WTC11 (cell line): Measurements from ENCODE around the gene GRAMD1B. TPM values are rescaled to one million over a fixed set of nuclear protein-coding genes. Genes with fewer than 3 reads are reported as not detected.

Source experiments
- ATAC-seq: fragments of 200-7000 bp; cut with Tn5 transposase; 2 replicates; pipeline ENCODE4 v1.10.0; 2021; ENCODE audit warnings: mild to moderate bottlenecking, moderate library complexity
- CTCF ChIA-PET: fragments of 300-600 bp; sonication (Branson Sonifier 250); formaldehyde crosslinking; loops from one replicate; lab custom pipeline; 2021; ENCODE audit warnings: antibody characterized with exemption; lab: Charles Lee
- POLR2A ChIA-PET: fragments of 350-600 bp; sonication (Branson Sonifier 250); formaldehyde crosslinking; loops from one replicate; lab custom pipeline; 2021; ENCODE audit warnings: antibody characterized with exemption; lab: Charles Lee
- DNase-seq: peaks from one replicate; pipeline ENCODE4 v3.0.0; 2021; ENCODE audit warnings: low spot score
- H3K27ac Mint-ChIP-seq: 2 replicates; pipeline ENCODE4 v1.8.0; 2021; ENCODE audit warnings: mixed read lengths
- H3K27me3 Mint-ChIP-seq: 2 replicates; pipeline ENCODE4 v1.8.0; 2021; ENCODE audit warnings: low read depth, mild to moderate bottlenecking, moderate library complexity, mixed read lengths
- H3K36me3 Mint-ChIP-seq: 2 replicates; pipeline ENCODE4 v1.8.0; 2021; ENCODE audit warnings: mixed read lengths
- H3K4me1 Mint-ChIP-seq: 2 replicates; pipeline ENCODE4 v1.8.0; 2022; ENCODE audit warnings: mixed read lengths
- H3K4me3 Mint-ChIP-seq: 2 replicates; pipeline ENCODE4 v1.8.0; 2021; ENCODE audit warnings: mild to moderate bottlenecking, moderate library complexity, mixed read lengths
- H3K9me3 Mint-ChIP-seq: 2 replicates; pipeline ENCODE4 v1.8.0; 2021; ENCODE audit warnings: mixed read lengths
- CBFB ChIP-seq: sonication (generic); formaldehyde crosslinking; IDR thresholded peaks from 2 replicates; pipeline ENCODE4 v1.8.1; 2022; ENCODE audit warnings: mild to moderate bottlenecking, low read depth, missing genetic modification reagents
- CREM ChIP-seq: sonication (generic); formaldehyde crosslinking; IDR thresholded peaks from 2 replicates; pipeline ENCODE4 v1.8.1; 2022; ENCODE audit warnings: mild to moderate bottlenecking, missing genetic modification reagents, moderate library complexity
- ELF4 ChIP-seq: sonication (generic); formaldehyde crosslinking; IDR thresholded peaks from 2 replicates; pipeline ENCODE4 v1.8.1; 2022; ENCODE audit warnings: low read depth, mild to moderate bottlenecking, moderate library complexity, missing genetic modification reagents
- EMX1 ChIP-seq: fragments of 250-450 bp; sonication (Bioruptor Pico); IDR thresholded peaks from 2 replicates; pipeline ENCODE4 v1.8.0; 2021; ENCODE audit warnings: mild to moderate bottlenecking
- JAZF1 ChIP-seq: fragments of 250-450 bp; sonication (Bioruptor Pico); IDR thresholded peaks from 2 replicates; pipeline ENCODE4 v1.9.0; 2021; ENCODE audit warnings: moderate library complexity, mild to moderate bottlenecking, inconsistent platforms
- RELA ChIP-seq: sonication (generic); formaldehyde crosslinking; IDR thresholded peaks from 2 replicates; pipeline ENCODE4 v1.8.1; 2022; ENCODE audit warnings: missing genetic modification reagents, mild to moderate bottlenecking, borderline replicate concordance
- SMAD3 ChIP-seq: sonication (generic); formaldehyde crosslinking; IDR thresholded peaks from 2 replicates; pipeline ENCODE4 v1.8.0; 2022; ENCODE audit warnings: missing genetic modification reagents, mild to moderate bottlenecking, borderline replicate concordance
- ZNF121 ChIP-seq: sonication (generic); formaldehyde crosslinking; IDR thresholded peaks from 2 replicates; pipeline ENCODE4 v1.8.0; 2023; ENCODE audit warnings: missing genetic modification reagents
- ZNF138 ChIP-seq: sonication (generic); formaldehyde crosslinking; conservative IDR thresholded peaks from 2 replicates; pipeline ENCODE4 v1.8.1; 2022; ENCODE audit warnings: mild to moderate bottlenecking, moderate library complexity, missing genetic modification reagents
- ZNF219 ChIP-seq: sonication (generic); formaldehyde crosslinking; IDR thresholded peaks from 2 replicates; pipeline ENCODE4 v1.8.0; 2023; ENCODE audit warnings: missing genetic modification reagents, mild to moderate bottlenecking, borderline replicate concordance
- ZNF263 ChIP-seq: sonication (generic); formaldehyde crosslinking; IDR thresholded peaks from 2 replicates; pipeline ENCODE4 v1.8.1; 2022; ENCODE audit warnings: low read depth, mild to moderate bottlenecking, moderate library complexity, missing genetic modification reagents
- ZNF416 ChIP-seq: fragments of 250-450 bp; sonication (Bioruptor Pico); IDR thresholded peaks from 2 replicates; pipeline ENCODE4 v1.9.0; 2021; ENCODE audit warnings: mild to moderate bottlenecking, inconsistent platforms
- total RNA-seq: library from RNA; stranded (reverse); gene quantifications from 3 replicates; pipeline ENCODE4 v1.2.3, GENCODE V29; 2021
- TF ChIP-seq, protein P1 (sequence below): sonication (generic); formaldehyde crosslinking; IDR thresholded peaks from 2 replicates; pipeline ENCODE4 v1.8.0; 2023; ENCODE audit warnings: missing genetic modification reagents, mild to moderate bottlenecking, borderline replicate concordance
- TF ChIP-seq, protein P2 (sequence below): sonication (generic); formaldehyde crosslinking; IDR thresholded peaks from 2 replicates; pipeline ENCODE4 v1.8.1; 2022; ENCODE audit warnings: mild to moderate bottlenecking, missing genetic modification reagents, moderate library complexity, borderline replicate concordance
- TF ChIP-seq, protein P3 (sequence below): sonication (generic); formaldehyde crosslinking; IDR thresholded peaks from 2 replicates; pipeline ENCODE4 v1.8.0; 2023; ENCODE audit warnings: missing genetic modification reagents

Gene GRAMD1B
- total RNA-seq, 1 experiment from 2014 or later: 31.5 TPM

DNA sequence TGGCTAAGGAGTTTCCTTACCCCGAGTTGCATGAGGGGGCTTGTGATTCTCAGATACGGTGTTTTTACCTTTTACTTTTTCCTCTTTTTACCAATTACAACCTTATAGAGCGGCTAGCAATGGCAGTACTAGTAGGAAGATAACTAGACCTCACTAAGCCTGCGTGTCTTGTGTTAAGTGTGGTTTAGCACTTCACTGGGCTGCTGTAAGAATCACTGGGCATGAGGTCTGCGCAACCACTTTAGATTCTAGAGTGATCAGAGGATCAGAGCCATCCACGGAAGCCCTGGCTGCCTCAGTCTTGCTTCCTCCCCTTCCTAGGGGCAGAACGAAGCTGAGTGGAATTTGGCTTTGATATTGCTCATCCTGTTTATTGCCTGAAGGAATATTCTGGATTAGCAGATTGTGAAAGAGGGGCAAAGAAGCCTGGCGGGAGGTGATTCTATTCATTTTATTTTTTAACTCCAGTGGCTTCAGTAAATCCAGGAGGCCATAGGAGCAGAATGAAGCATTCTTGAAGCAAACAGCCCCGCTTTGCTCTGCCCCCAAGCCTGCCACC is 88.5 kb downstream of the GRAMD1B start:
- H3K4me3 Mint-ChIP-seq: no peak overlapping the region
- CTCF ChIA-PET: interaction anchor here (1.0 to 3.7 kb wide), 7 partner anchors 8 to 111 kb away, joined by 5 to 27 read pairs (median 13); no protein-coding TSS in a partner anchor
- H3K4me1 Mint-ChIP-seq: peaks cover 42% of the 10 kb centered on the region
- POLR2A ChIA-PET: no interaction called here
- ATAC-seq: peak; percentile 15
- H3K36me3 Mint-ChIP-seq: no peaks in the 10 kb centered on the region
- TF ChIP-seq CBFB (CRISPR knock-in tag): no peak
- TF ChIP-seq, protein P1, sequence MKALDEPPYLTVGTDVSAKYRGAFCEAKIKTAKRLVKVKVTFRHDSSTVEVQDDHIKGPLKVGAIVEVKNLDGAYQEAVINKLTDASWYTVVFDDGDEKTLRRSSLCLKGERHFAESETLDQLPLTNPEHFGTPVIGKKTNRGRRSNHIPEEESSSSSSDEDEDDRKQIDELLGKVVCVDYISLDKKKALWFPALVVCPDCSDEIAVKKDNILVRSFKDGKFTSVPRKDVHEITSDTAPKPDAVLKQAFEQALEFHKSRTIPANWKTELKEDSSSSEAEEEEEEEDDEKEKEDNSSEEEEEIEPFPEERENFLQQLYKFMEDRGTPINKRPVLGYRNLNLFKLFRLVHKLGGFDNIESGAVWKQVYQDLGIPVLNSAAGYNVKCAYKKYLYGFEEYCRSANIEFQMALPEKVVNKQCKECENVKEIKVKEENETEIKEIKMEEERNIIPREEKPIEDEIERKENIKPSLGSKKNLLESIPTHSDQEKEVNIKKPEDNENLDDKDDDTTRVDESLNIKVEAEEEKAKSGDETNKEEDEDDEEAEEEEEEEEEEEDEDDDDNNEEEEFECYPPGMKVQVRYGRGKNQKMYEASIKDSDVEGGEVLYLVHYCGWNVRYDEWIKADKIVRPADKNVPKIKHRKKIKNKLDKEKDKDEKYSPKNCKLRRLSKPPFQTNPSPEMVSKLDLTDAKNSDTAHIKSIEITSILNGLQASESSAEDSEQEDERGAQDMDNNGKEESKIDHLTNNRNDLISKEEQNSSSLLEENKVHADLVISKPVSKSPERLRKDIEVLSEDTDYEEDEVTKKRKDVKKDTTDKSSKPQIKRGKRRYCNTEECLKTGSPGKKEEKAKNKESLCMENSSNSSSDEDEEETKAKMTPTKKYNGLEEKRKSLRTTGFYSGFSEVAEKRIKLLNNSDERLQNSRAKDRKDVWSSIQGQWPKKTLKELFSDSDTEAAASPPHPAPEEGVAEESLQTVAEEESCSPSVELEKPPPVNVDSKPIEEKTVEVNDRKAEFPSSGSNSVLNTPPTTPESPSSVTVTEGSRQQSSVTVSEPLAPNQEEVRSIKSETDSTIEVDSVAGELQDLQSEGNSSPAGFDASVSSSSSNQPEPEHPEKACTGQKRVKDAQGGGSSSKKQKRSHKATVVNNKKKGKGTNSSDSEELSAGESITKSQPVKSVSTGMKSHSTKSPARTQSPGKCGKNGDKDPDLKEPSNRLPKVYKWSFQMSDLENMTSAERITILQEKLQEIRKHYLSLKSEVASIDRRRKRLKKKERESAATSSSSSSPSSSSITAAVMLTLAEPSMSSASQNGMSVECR (CRISPR knock-in tag): no peak
- TF ChIP-seq SMAD3 (CRISPR knock-in tag): no peak
- TF ChIP-seq JAZF1 (CRISPR knock-in tag): no peak
- no peak for TF ChIP-seq ZNF416 (CRISPR knock-in tag)
- no peak for TF ChIP-seq ELF4 (CRISPR knock-in tag)
- TF ChIP-seq, protein P2, sequence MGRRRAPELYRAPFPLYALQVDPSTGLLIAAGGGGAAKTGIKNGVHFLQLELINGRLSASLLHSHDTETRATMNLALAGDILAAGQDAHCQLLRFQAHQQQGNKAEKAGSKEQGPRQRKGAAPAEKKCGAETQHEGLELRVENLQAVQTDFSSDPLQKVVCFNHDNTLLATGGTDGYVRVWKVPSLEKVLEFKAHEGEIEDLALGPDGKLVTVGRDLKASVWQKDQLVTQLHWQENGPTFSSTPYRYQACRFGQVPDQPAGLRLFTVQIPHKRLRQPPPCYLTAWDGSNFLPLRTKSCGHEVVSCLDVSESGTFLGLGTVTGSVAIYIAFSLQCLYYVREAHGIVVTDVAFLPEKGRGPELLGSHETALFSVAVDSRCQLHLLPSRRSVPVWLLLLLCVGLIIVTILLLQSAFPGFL: no peak
- no peak for TF ChIP-seq CREM (CRISPR knock-in tag)
- TF ChIP-seq EMX1 (CRISPR knock-in tag): no peak
- no peak for TF ChIP-seq ZNF138 (CRISPR knock-in tag)
- no peak for TF ChIP-seq ZNF219 (CRISPR knock-in tag)
- no peak for TF ChIP-seq RELA (CRISPR knock-in tag)
- H3K9me3 Mint-ChIP-seq: no peaks in the 10 kb centered on the region
- no peak for DNase-seq
- no peaks in the 10 kb centered on the region for H3K27me3 Mint-ChIP-seq
- peak overlapping the region; percentile 71 for H3K27ac Mint-ChIP-seq

DNA sequence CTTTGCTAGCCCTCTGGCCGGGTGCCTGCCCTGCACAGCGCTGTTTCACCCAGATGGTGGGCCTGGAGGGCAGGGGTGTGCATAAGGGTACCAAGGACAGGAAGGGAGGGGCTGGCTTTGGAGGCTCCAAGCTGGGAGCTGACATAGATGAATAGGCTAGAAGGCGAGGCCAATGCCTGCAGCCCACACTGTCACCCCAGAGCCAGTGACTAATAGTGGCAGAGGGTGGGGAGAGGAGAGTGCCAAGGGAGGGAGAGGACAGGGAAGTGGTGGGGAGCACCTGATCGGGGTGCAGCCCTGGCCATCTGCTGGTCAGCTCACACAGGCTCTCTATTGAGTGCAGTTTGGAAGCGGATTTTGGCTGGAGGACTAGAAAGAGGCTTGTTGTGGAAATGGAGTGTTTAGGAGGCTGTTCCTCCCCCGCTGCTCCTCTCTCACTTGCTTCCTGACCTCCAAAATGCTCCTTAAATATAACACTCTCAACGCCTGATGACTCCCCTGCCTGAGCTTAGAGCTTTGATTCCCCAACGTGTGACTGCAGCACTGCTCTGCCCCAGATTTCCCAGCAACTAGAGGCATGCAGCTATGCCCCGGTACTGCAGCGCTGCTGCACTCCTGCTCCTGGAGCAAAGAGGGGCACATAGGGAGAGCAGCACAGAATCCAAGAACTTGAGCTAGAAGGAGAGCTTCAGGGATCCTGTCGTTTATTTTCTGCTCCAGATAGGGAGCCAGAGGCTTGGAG is 89.2 kb downstream of the GRAMD1B start:
- no peaks in the 10 kb centered on the region for H3K36me3 Mint-ChIP-seq
- POLR2A ChIA-PET: interaction anchor here (0.7 kb wide), 1 partner anchor 8 kb away, joined by 6 read pairs; no protein-coding TSS in a partner anchor
- DNase-seq (no peak), ATAC-seq (peak; percentile 71)
- CTCF ChIA-PET: interaction anchor here (0.6 to 3.7 kb wide), 18 partner anchors 8 to 635 kb away, joined by 3 to 27 read pairs (median 5); partner anchors contain the start of gene SCN3B
- peak overlapping the region; percentile 60; the same call in 1 of the 2 replicates for H3K27ac Mint-ChIP-seq
- H3K4me1 Mint-ChIP-seq: peaks cover 47% of the 10 kb centered on the region
- no peak overlapping the region for H3K4me3 Mint-ChIP-seq
- H3K27me3 Mint-ChIP-seq: no peaks in the 10 kb centered on the region
- TF ChIP-seq ZNF121 (CRISPR knock-in tag) (peak; percentile 59; the same call in 1 of the 2 replicates), ZNF263 (CRISPR knock-in tag) (0 out of 2 replicates have a peak, but pooled peaks have one; percentile 31)
- TF ChIP-seq, protein P3, sequence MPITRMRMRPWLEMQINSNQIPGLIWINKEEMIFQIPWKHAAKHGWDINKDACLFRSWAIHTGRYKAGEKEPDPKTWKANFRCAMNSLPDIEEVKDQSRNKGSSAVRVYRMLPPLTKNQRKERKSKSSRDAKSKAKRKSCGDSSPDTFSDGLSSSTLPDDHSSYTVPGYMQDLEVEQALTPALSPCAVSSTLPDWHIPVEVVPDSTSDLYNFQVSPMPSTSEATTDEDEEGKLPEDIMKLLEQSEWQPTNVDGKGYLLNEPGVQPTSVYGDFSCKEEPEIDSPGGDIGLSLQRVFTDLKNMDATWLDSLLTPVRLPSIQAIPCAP (CRISPR knock-in tag): no peak
- H3K9me3 Mint-ChIP-seq: no peaks in the 10 kb centered on the region
